Measurements from ENCODE around the gene LCAT.

Gene LCAT

GRCh38 chr16:67927131-67927941, 16.6 kb downstream of the LCAT start:
- Histone ChIP-seq H3K27me3 (replicated peaks; ENCODE audit: control insufficient read depth, insufficient read depth, low read length) (no peaks in the 10 kb centered on the region), H3K9ac (ENCODE audit: low read length) (no peak overlapping the region), H3K36me3 (ENCODE audit: control insufficient read depth, insufficient read depth, low read length, severe bottlenecking) (peaks cover 35% of the 10 kb centered on the region), H3K4me1 (ENCODE audit: control insufficient read depth, insufficient read depth, low read length) (peaks cover 10% of the 10 kb centered on the region), H3K4me3 (ENCODE audit: low read length) (no peak overlapping the region), H3K9me3 (ENCODE audit: control insufficient read depth, low read length) (no peaks in the 10 kb centered on the region)
- no peak for DNase-seq (ENCODE audit: low read depth)

DNA sequence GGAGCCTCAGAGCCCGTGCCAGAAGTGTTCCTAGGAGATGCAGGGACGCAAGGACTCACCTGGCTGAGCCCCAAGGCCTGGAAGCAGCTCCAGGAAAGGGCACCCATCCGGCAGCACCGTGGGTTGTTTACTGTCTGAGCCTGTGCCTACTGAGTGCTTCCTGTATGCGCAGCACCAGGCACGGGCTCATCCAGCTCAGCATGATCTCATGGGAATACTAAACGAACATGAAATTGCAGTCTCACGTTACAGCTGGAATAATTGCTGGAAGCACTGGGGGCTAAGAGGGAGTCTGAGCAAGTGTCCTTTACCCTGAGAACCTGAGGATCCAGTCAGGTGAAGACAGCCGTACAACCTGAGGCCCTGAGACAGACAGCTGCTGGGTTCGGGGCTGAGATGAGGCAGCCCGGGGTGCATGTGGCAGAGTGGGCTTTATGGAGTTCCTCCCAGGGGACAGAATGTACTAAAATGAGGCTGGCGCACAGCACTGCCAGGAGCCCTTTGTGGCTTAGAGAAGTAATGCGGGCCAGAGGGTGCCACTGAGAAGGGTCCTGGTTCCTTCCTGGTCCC, 17.7 kb downstream of the LCAT start:
- peak overlapping the region; percentile 28 for H3K9ac ChIP-seq (ENCODE audit: low read length)
- peak; percentile 40 for DNase-seq (ENCODE audit: low read depth)
- H3K4me1 ChIP-seq (ENCODE audit: control insufficient read depth, insufficient read depth, low read length), result peaks cover 10% of the 10 kb centered on the region
- H3K36me3 ChIP-seq (ENCODE audit: control insufficient read depth, insufficient read depth, low read length, severe bottlenecking), result peaks cover 35% of the 10 kb centered on the region
- H3K27me3 ChIP-seq (replicated peaks; ENCODE audit: control insufficient read depth, insufficient read depth, low read length), result no peaks in the 10 kb centered on the region
- H3K9me3 ChIP-seq (ENCODE audit: control insufficient read depth, low read length), result no peaks in the 10 kb centered on the region
- H3K4me3 ChIP-seq (ENCODE audit: low read length), result no peak overlapping the region

DNA sequence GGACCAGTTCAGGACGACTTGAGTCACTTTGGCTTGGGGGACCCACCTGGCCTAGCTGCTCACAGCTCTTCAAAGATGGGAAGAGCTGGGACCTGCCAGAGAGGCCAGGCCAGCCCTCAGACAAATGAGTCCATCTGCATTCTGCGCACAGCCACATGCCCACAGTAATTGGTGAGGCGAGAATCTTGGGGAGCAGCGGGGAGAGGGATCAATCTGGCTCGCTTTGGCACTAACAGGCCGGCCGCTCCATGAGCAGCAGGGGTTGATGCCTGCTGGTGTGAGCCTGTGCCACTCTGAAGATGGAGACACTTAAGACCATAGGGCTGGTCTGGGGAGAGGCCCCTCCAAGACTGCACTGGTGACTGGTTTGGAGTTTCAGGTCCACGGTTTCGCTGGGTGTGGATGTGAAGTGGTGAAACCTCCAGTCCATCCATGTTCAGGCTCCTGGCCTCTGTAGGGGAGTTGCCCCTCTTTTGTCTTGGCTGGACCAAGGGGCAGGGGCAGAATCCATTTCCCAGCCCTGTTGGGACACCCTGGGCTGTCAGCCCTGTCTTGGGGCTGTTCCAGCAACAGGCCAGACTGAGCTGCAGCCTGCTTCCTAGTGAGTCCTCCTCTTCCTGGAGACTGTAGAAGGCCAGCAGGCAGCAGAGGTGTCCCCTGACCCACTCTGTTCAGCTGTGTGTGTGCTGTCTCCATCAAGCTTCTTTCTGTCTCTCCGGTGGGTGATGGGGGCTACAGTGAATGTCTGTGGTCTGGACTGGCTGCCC, 19.6 kb downstream of the LCAT start:
- DNase-seq (ENCODE audit: low read depth), result no peak
- Histone ChIP-seq H3K27me3 (replicated peaks; ENCODE audit: control insufficient read depth, insufficient read depth, low read length) (no peaks in the 10 kb centered on the region), H3K36me3 (ENCODE audit: control insufficient read depth, insufficient read depth, low read length, severe bottlenecking) (peaks cover 24% of the 10 kb centered on the region)

GRCh38 chr16:67923414-67924116, 20.4 kb downstream of the LCAT start:
- Histone ChIP-seq H3K9me3 (ENCODE audit: control insufficient read depth, low read length) (no peaks in the 10 kb centered on the region), H3K4me1 (ENCODE audit: control insufficient read depth, insufficient read depth, low read length) (peaks cover 10% of the 10 kb centered on the region), H3K4me3 (ENCODE audit: low read length) (no peak overlapping the region), H3K9ac (ENCODE audit: low read length) (no peak overlapping the region), H3K27me3 (replicated peaks; ENCODE audit: control insufficient read depth, insufficient read depth, low read length) (no peaks in the 10 kb centered on the region), H3K36me3 (ENCODE audit: control insufficient read depth, insufficient read depth, low read length, severe bottlenecking) (peaks cover 16% of the 10 kb centered on the region)
- no peak for DNase-seq (ENCODE audit: low read depth)

More for the DNA sequence above, 19.6 kb downstream of the LCAT start:
- no peak overlapping the region for H3K4me3 ChIP-seq (ENCODE audit: low read length)
- no peaks in the 10 kb centered on the region for H3K9me3 ChIP-seq (ENCODE audit: control insufficient read depth, low read length)
- no peak overlapping the region for H3K9ac ChIP-seq (ENCODE audit: low read length)
- H3K4me1 ChIP-seq (ENCODE audit: control insufficient read depth, insufficient read depth, low read length), result peaks cover 10% of the 10 kb centered on the region

DNA sequence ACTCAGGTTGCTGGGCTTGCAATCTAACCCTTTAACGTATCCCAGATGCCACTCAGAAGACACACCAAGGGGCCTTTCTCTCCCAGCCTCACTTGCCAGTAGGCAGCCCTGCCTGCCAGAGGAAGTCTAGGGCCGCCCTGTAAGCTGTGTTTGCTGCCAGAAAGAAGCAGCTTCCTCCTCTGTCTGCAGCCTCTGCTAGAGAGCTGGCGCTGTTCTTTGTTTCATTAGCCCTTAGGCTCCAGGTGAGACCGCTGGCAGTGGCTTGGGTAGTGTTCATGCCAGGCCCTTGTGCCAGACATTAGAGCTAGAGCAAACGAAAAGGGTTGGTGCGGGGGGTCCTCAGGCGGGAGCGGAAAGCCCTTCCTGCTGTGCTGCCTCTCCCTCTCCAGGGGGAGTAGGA, 21.2 kb downstream of the LCAT start:
- no peaks in the 10 kb centered on the region for H3K9me3 ChIP-seq (ENCODE audit: control insufficient read depth, low read length)
- DNase-seq (ENCODE audit: low read depth), result no peak
- no peak overlapping the region for H3K9ac ChIP-seq (ENCODE audit: low read length)
- H3K4me1 ChIP-seq (ENCODE audit: control insufficient read depth, insufficient read depth, low read length), result peaks cover 16% of the 10 kb centered on the region
- peaks cover 8% of the 10 kb centered on the region for H3K36me3 ChIP-seq (ENCODE audit: control insufficient read depth, insufficient read depth, low read length, severe bottlenecking)
- no peak overlapping the region for H3K4me3 ChIP-seq (ENCODE audit: low read length)
- no peaks in the 10 kb centered on the region for H3K27me3 ChIP-seq (replicated peaks; ENCODE audit: control insufficient read depth, insufficient read depth, low read length)

DNA sequence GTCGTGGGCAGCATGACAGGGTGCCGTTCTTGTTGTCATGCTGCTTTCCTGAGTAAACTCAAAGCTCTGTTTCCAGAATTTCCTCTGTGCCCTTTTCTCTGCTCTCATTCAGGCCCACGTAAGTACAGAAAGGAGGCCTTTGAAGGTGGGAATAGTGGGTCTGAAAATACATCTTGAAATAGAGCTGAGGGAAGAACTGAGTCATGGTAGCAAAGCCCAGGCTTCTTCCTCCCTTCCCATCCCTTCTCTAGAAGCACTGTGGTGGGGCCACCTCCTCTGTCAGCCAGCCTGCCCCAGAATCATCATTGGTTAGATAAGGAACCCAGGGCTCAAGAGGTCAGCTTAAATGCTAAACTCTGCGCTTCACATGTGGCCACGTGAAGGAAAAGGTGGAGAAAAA, 21.7 kb downstream of the LCAT start:
- H3K4me1 ChIP-seq (ENCODE audit: control insufficient read depth, insufficient read depth, low read length), result peaks cover 21% of the 10 kb centered on the region
- no peaks in the 10 kb centered on the region for H3K9me3 ChIP-seq (ENCODE audit: control insufficient read depth, low read length)
- no peak overlapping the region for H3K9ac ChIP-seq (ENCODE audit: low read length)
- no peak for DNase-seq (ENCODE audit: low read depth)
- peaks cover 3% of the 10 kb centered on the region for H3K36me3 ChIP-seq (ENCODE audit: control insufficient read depth, insufficient read depth, low read length, severe bottlenecking)
- no peaks in the 10 kb centered on the region for H3K27me3 ChIP-seq (replicated peaks; ENCODE audit: control insufficient read depth, insufficient read depth, low read length)
- H3K4me3 ChIP-seq (ENCODE audit: low read length), result no peak overlapping the region

GRCh38 chr16:67919622-67920221, 24.2 kb downstream of the LCAT start:
- Histone ChIP-seq H3K4me1 (ENCODE audit: control insufficient read depth, insufficient read depth, low read length) (peaks cover 19% of the 10 kb centered on the region), H3K36me3 (ENCODE audit: control insufficient read depth, insufficient read depth, low read length, severe bottlenecking) (no peaks in the 10 kb centered on the region), H3K9ac (ENCODE audit: low read length) (no peak overlapping the region), H3K9me3 (ENCODE audit: control insufficient read depth, low read length) (no peaks in the 10 kb centered on the region), H3K27me3 (replicated peaks; ENCODE audit: control insufficient read depth, insufficient read depth, low read length) (no peaks in the 10 kb centered on the region), H3K4me3 (ENCODE audit: low read length) (no peak overlapping the region)
- no peak for DNase-seq (ENCODE audit: low read depth)

- Histone ChIP-seq H3K9me3 (ENCODE audit: control insufficient read depth, low read length) (no peaks in the 10 kb centered on the region), H3K36me3 (ENCODE audit: control insufficient read depth, insufficient read depth, low read length, severe bottlenecking) (no peaks in the 10 kb centered on the region), H3K4me1 (ENCODE audit: control insufficient read depth, insufficient read depth, low read length) (peaks cover 19% of the 10 kb centered on the region), H3K27me3 (replicated peaks; ENCODE audit: control insufficient read depth, insufficient read depth, low read length) (no peaks in the 10 kb centered on the region), H3K4me3 (ENCODE audit: low read length) (no peak overlapping the region), H3K9ac (ENCODE audit: low read length) (no peak overlapping the region)
- DNase-seq (ENCODE audit: low read depth), result peak; percentile 74
These were observed 26.1 kb downstream of the LCAT start for GRCh38 chr16:67917852-67918236.

DNA sequence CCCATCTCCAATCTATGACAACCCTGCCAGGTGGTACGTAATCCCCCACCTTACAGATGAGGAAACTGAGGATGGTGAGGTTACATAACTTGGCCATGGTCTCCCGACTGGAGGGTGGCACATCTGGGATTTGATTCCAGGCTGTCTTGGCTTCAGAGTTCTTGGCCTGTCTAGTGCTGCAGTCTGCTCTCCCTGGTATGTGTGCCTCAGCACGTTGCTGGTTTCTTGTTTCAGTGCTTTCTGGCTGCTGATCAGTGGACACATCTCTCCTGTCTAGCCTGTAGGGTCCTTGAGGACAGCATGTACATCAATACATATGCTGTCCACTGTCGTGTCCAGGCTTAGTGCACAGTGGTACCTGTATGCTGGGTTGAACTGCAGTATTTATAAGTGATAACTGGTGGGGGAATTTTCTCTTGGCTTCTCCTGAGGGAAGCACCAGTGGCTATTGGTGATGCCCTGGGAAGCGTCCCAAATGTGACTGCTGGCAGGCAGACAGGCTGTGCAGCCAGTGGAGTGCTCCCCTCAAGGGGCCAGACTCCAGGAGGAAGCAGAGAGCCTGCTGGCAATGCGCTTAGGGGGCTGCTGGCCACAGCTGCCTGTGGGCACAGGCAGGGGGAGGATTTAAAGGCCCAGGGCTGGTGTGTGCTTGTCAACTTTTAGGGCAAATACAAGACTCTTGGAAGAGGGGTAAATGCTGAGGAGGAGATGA, 26.6 kb downstream of the LCAT start:
- Histone ChIP-seq H3K4me1 (ENCODE audit: control insufficient read depth, insufficient read depth, low read length) (peaks cover 19% of the 10 kb centered on the region), H3K27me3 (replicated peaks; ENCODE audit: control insufficient read depth, insufficient read depth, low read length) (no peaks in the 10 kb centered on the region), H3K4me3 (ENCODE audit: low read length) (no peak overlapping the region), H3K36me3 (ENCODE audit: control insufficient read depth, insufficient read depth, low read length, severe bottlenecking) (peaks cover under 1% of the 10 kb centered on the region), H3K9ac (ENCODE audit: low read length) (no peak overlapping the region), H3K9me3 (ENCODE audit: control insufficient read depth, low read length) (no peaks in the 10 kb centered on the region)
- DNase-seq (ENCODE audit: low read depth), result peak; percentile 65

- Histone ChIP-seq H3K36me3 (ENCODE audit: control insufficient read depth, insufficient read depth, low read length, severe bottlenecking) (peaks cover 11% of the 10 kb centered on the region), H3K4me3 (ENCODE audit: low read length) (no peak overlapping the region), H3K9me3 (ENCODE audit: control insufficient read depth, low read length) (no peaks in the 10 kb centered on the region), H3K9ac (ENCODE audit: low read length) (no peak overlapping the region), H3K4me1 (ENCODE audit: control insufficient read depth, insufficient read depth, low read length) (peaks cover 19% of the 10 kb centered on the region), H3K27me3 (replicated peaks; ENCODE audit: control insufficient read depth, insufficient read depth, low read length) (no peaks in the 10 kb centered on the region)
- no peak for DNase-seq (ENCODE audit: low read depth)
These were observed 27.8 kb downstream of the LCAT start for GRCh38 chr16:67915831-67916723.
